KMS-11 (cell line): Measurements from ENCODE around the gene DDB1.

Source experiments
- H2AFZ ChIP-seq: fragments of 200-600 bp; sonication (generic); 2 replicates; pipeline ENCODE4 v1.6.1; 2016; ENCODE audit warnings: antibody characterized with exemption, mixed run types, low read depth
- H3K27ac ChIP-seq: fragments of 200-600 bp; sonication (generic); 2 replicates; pipeline ENCODE4 v1.6.1; 2016; ENCODE audit warnings: mild to moderate bottlenecking, mixed run types
- H3K27me3 ChIP-seq: fragments of 200-600 bp; sonication (generic); 2 replicates; pipeline ENCODE4 v1.6.1; 2017; ENCODE audit warnings: mild to moderate bottlenecking, low read depth, mixed run types, moderate library complexity; ENCODE audit not compliant: insufficient read depth
- H3K36me3 ChIP-seq: fragments of 200-600 bp; sonication (generic); 2 replicates; pipeline ENCODE4 v1.6.1; 2017; ENCODE audit warnings: mild to moderate bottlenecking, mixed run types; ENCODE audit not compliant: insufficient read depth
- H3K4me1 ChIP-seq: fragments of 200-600 bp; sonication (generic); 2 replicates; pipeline ENCODE4 v1.6.1; 2016; ENCODE audit warnings: mild to moderate bottlenecking, low read depth, mixed run types; ENCODE audit not compliant: poor library complexity, severe bottlenecking
- H3K4me2 ChIP-seq: fragments of 200-600 bp; sonication (generic); 2 replicates; pipeline ENCODE4 v1.7.0; 2016; ENCODE audit warnings: mild to moderate bottlenecking, mixed run types
- H3K4me3 ChIP-seq: fragments of 200-600 bp; sonication (generic); IDR thresholded peaks from 2 replicates; pipeline ENCODE4 v1.6.1; 2017; ENCODE audit warnings: low read depth, low read length, mixed read lengths; ENCODE audit not compliant: insufficient read depth
- H3K79me2 ChIP-seq: fragments of 200-600 bp; sonication (generic); 2 replicates; pipeline ENCODE4 v1.6.1; 2016; ENCODE audit warnings: low read depth, mixed run types; ENCODE audit not compliant: insufficient read depth
- H3K9ac ChIP-seq: fragments of 200-600 bp; sonication (generic); 2 replicates; pipeline ENCODE4 v1.6.1; 2016; ENCODE audit warnings: mild to moderate bottlenecking, mixed run types
- H4K20me1 ChIP-seq: fragments of 200-600 bp; sonication (generic); 2 replicates; pipeline ENCODE4 v1.6.1; 2016; ENCODE audit warnings: mild to moderate bottlenecking, mixed run types; ENCODE audit not compliant: insufficient read depth
- CTCF ChIP-seq: fragments of 200-600 bp; sonication (generic); conservative IDR thresholded peaks from 2 replicates; pipeline ENCODE4 v1.6.1; 2017; ENCODE audit warnings: low read depth, mild to moderate bottlenecking, antibody characterized with exemption, low read length, moderate library complexity, mixed read lengths

Gene DDB1

DNA sequence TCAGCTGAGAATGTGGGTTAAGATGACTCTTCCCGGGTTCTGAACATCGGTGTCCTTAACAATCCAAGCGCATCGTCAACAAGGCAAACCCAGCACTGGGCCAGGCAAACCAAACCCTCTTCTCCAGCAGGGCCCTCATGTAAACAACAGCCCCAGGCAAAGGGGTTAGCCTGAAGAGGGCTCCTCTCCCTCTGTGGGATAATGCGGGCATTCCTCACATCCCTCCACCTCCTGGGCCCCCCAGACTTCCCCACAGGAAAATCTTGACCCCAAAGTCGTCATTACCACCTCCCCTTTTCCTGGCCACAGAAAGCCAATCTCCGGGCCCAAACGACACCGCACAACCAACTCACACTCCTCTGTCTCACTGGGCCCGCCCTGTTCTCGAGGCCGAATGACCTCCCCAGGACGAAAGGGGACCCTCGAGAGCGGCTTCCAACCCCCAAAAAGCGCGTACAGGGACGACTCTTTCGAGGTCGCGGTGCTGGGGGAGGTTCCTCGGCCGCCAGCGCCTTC lies 566 bp downstream of the DDB1 start:
- Histone ChIP-seq H2AFZ (peak overlapping the region; percentile 79), H3K79me2 (peaks cover 64% of the 10 kb centered on the region), H3K36me3 (peaks cover 5% of the 10 kb centered on the region; the same call in 1 of the 2 replicates), H3K27ac (peak overlapping the region; percentile 81), H4K20me1 (no peaks in the 10 kb centered on the region), H3K4me1 (peaks cover 59% of the 10 kb centered on the region), H3K9ac (peak overlapping the region; percentile 92), H3K27me3 (no peaks in the 10 kb centered on the region), H3K4me3 (no peak overlapping the region), H3K4me2 (peak overlapping the region; percentile 82)
- no peak for TF ChIP-seq CTCF

DNA sequence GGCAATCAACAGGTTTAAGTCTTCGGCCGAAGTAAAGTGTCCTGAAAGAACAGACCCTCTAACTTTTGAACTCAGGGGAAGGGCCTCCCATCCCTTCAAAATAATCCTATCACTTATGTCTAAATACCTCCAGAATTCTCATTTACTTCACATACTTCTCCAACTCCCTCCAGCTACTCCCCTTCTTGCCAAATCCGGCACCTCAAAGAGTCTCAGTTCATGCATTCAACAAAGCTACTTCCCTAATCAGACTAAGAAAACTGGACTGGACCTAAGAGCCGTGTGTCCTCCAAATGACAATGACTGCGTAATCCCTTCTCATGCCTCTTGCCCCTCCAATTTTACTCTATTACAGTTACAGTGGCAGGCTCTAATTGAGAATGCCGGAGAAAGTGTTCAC lies 1.3 kb downstream of the DDB1 start:
- peaks cover 5% of the 10 kb centered on the region; the same call in 1 of the 2 replicates for H3K36me3 ChIP-seq
- H3K4me1 ChIP-seq = peaks cover 56% of the 10 kb centered on the region
- no peak overlapping the region for H3K4me3 ChIP-seq
- no peak overlapping the region for H3K27ac ChIP-seq
- peak overlapping the region; percentile 92; the same call in 1 of the 2 replicates for H3K9ac ChIP-seq
- H3K79me2 ChIP-seq = peaks cover 71% of the 10 kb centered on the region
- no peaks in the 10 kb centered on the region for H3K27me3 ChIP-seq
- H4K20me1 ChIP-seq = no peaks in the 10 kb centered on the region
- no peak for TF ChIP-seq CTCF
- H2AFZ ChIP-seq = no peak overlapping the region
- peak overlapping the region; percentile 82 for H3K4me2 ChIP-seq

DNA sequence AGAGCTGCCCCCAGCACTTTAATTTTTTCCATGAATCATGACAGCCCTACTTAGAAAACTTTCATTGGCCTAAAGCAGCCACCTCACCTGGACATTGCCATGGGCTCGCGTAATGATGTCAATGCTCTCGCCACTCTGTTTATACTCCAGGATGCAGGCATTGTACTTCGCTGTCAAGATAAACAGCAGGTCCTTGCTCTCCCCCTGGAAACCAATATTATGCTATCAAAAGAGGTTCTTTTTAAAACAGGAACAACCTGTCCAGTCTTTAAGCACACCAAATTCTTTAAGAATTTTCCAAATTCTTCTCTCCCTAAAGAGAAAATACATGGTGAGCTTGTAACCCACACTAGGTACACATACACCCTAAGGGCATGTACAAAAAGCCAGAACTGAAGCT lies 3.0 kb downstream of the DDB1 start:
- Histone ChIP-seq H2AFZ (no peak overlapping the region), H3K36me3 (peaks cover 11% of the 10 kb centered on the region; the same call in 1 of the 2 replicates), H3K79me2 (peaks cover 78% of the 10 kb centered on the region), H3K4me2 (no peak overlapping the region), H3K4me3 (no peak overlapping the region), H3K9ac (no peak overlapping the region), H4K20me1 (no peaks in the 10 kb centered on the region), H3K27ac (no peak overlapping the region), H3K27me3 (no peaks in the 10 kb centered on the region), H3K4me1 (peaks cover 38% of the 10 kb centered on the region)
- TF ChIP-seq CTCF = no peak

DNA sequence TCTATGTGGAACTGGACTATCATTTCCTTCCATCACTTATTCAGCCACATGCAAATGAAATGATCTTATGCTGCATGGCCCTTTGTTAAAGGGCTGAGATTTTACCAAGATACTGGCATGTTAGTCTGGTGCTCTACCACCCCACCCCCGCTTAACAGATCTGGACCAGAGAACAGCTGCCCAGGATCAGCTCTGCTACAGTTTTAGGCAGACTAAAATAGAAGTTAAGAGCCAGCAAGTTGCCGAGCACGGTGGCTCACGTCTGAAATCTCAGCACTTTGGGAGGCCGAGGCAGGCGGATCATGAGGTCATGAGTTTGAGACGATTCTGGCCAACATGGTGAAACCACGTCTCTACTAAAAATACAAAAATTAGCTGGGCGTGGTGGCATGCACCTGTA lies 4.6 kb downstream of the DDB1 start:
- H3K4me3 ChIP-seq = no peak overlapping the region
- H3K27ac ChIP-seq = no peak overlapping the region
- no peaks in the 10 kb centered on the region for H4K20me1 ChIP-seq
- H3K4me2 ChIP-seq = no peak overlapping the region
- H3K36me3 ChIP-seq = peaks cover 16% of the 10 kb centered on the region; the same call in 1 of the 2 replicates
- H3K27me3 ChIP-seq = no peaks in the 10 kb centered on the region
- TF ChIP-seq CTCF = no peak
- H3K79me2 ChIP-seq = peaks cover 71% of the 10 kb centered on the region
- peaks cover 26% of the 10 kb centered on the region for H3K4me1 ChIP-seq
- H3K9ac ChIP-seq = no peak overlapping the region
- H2AFZ ChIP-seq = no peak overlapping the region
